Epithelial cell of proximal tubule (primary cell): ENCODE measurements around the gene EPS8L3. TPM values are rescaled to one million over a fixed set of nuclear protein-coding genes. Genes with fewer than 3 reads are reported as not detected.
"Not testable (repeated sequence)": the region's sequence is repeated elsewhere in the genome, so short reads cannot be mapped to it uniquely, and the experiment has no call there.

Source experiments
- DNase-seq: peaks from one replicate; pipeline ENCODE4 v3.0.0-alpha.2; 2011; ENCODE audit warnings: low read depth
- H3K4me3 ChIP-seq: 2 replicates; pipeline ENCODE4 v1.5.1; 2011; ENCODE audit warnings: low read depth, mild to moderate bottlenecking, low read length
- CTCF ChIP-seq: conservative IDR thresholded peaks from 2 replicates; pipeline ENCODE4 v1.5.1; 2012; ENCODE audit warnings: low read depth, mild to moderate bottlenecking, low read length
- total RNA-seq: library from RNA; depleted of rRNA; stranded (reverse); fragments of >200 nt; gene quantifications from 2 replicates; pipeline ENCODE4 v1.2.3, GENCODE V29; 2015

EPS8L3 gene
- total RNA-seq, 1 donor from 2014 or later: not detected

DNA sequence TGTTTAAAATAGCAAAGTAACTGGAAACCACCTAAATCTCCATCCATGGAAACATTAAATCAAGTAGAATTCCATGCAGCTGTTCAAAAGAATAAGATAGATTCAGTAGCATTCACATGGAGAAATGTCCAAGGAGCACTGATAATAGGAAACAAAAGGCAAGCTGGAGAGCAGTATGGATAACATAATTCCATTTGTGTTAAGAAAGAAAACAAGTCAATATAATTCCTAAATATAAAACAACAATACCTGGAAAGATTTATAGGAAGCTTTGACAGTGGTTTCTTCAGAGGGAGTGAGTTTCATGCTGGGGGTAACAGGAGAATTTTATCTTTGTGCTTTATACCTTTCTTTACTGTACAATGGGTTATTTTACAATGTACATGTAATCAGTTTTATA lies 36.6 kb upstream of the EPS8L3 start:
- no peak for TF ChIP-seq CTCF
- H3K4me3 ChIP-seq: no peak overlapping the region
- no peak for DNase-seq

- no peak for DNase-seq
- no peak for TF ChIP-seq CTCF
- no peak overlapping the region for H3K4me3 ChIP-seq
Measured at GRCh38 chr1:109799445-109799844, 35.7 kb upstream of the EPS8L3 start.

DNA sequence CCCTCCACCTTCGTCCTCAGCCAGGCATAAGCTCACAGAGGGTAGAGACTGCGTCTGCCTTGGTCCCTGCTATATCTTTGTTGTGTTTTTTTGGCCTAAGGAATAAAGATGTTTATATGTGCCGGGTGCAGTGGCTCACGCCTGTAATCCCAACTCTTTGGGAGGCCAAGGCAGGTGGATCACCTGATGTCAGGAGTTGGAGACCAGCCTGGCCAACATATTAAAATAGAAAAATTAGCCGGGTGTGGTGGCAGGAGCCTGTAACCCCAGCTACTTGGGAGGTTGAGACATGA lies 33.5 kb upstream of the EPS8L3 start:
- not testable (repeated sequence) for DNase-seq, H3K4me3 ChIP-seq

DNA sequence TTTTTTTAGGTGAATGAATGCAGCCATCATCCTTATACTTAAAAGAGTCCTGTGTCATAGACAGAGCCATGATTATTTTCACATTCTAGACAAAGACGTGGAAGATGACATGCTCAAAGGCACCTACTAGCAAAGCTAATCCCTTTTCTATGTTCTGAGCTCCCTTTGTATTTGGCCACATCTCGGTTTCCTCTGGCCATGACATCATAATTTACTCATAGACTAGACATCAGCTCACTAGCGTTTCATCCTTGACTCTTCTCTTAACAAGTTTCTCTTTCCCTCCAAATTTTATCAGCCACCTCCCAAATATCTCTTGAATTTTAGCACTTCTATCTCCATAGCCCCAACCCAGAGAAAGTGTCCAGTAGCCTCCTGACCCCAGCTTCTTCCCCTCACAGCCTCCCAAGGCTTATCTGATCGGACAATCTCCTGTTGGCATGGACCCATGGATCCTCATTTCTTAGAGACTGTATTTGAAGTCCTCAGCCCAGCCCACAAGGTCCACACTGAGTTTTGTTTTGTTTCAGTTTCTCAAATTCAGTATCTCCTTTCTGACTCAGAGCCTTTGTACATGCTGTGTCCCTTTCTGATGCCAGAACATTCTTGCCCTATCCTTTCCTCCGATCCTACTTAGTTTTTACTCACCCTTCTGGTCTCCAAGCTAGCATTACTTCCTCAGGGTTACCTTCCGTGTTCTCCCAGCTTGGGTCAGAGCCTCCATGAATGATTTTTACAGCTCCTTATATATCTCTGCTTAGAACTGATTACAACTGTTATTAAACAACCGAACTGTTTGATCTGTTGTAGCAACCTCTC lies 33.0 kb upstream of the EPS8L3 start:
- H3K4me3 ChIP-seq: no peak overlapping the region
- no peak for DNase-seq
- TF ChIP-seq CTCF: no peak

DNA sequence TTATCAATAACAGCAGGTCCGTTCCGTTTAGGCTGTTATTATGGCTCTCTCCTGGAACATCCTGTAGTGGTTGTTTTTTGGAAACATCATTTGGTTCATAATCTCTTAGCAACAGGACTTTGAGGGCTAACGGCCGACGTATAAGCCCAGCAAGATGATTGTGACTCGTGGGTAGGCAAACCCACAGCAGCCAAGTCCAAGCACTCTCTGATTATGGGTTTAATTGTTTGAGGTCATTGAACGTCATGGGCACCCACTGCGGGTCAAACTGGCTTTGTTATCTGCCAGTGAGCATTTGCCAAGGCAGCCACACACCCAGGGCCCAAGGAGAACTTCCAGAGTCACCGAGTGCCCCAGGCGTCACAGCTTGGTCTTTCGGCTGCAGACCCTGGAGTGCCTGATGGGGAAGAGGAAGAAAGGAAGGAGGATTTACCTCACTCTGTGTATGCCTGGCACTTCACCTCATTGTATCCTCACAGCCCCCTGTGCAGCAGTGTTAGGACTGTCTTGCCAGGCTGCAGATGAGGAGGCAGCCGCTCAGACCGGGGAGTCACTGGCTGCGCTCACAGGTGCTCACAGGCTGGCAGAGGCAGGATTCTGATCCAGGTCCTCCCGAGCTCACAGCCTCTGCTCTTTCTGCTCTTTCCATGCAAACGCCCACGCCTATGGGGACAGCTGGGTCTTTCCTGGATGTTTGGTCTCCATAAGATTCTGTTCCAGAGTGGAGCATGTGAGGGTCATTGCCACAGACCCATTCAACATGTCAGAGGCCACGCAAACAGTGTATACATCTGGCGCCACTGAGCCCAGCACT lies 30.8 kb upstream of the EPS8L3 start:
- TF ChIP-seq CTCF: no peak
- H3K4me3 ChIP-seq: no peak overlapping the region
- no peak for DNase-seq

- no peak overlapping the region for H3K4me3 ChIP-seq
Measured at GRCh38 chr1:109793486-109794318, 30.0 kb upstream of the EPS8L3 start.

More at GRCh38 chr1:109793486-109794318, 30.0 kb upstream of the EPS8L3 start:
- DNase-seq: peak; percentile 88
- no peak for TF ChIP-seq CTCF
